ENCODE results near the gene CFAP141. TPM values are rescaled to one million over a fixed set of nuclear protein-coding genes. Genes with fewer than 3 reads are reported as not detected.
A peak's percentile ranks its signal among the peaks of the same experiment; 100 is the strongest.

Gene CFAP141
- total and polyA plus RNA-seq, 4 donors, result not detected

GRCh38 chr1:154219541-154219940, 13.4 kb upstream of the CFAP141 start:
- peak overlapping the region; percentile 98 to 99 for H3K27ac ChIP-seq (ENCODE audit: low read depth in 1 of 2, low read length in 2 of 2)
- no peaks in the 10 kb centered on the region for H3K9me3 ChIP-seq (ENCODE audit: control insufficient read depth in 4 of 4, low read length in 3 of 4)
- TF ChIP-seq RAD21 (IDR thresholded peaks at IDR 0.05), result no peak
- peak; percentile 47 for TF ChIP-seq REST (IDR thresholded peaks at IDR 0.05)
- TF ChIP-seq HNF4A (conservative IDR thresholded peaks at IDR 0.05), result peak; percentile 23 to 38
- TF ChIP-seq TAF1 (conservative IDR thresholded peaks at IDR 0.05), result peak; percentile 69
- TF ChIP-seq YY1 (IDR thresholded peaks at IDR 0.05), result no peak
- TF ChIP-seq GABPA (IDR thresholded peaks at IDR 0.05 in 1 of 2, conservative IDR thresholded peaks at IDR 0.05 in 1 of 2), result peak in 1 of 2 donors; percentile 15
- peak; percentile 1 for TF ChIP-seq SP1 (IDR thresholded peaks at IDR 0.05)
- no peak for TF ChIP-seq FOXA2 (IDR thresholded peaks at IDR 0.05)
- TF ChIP-seq, protein P1, sequence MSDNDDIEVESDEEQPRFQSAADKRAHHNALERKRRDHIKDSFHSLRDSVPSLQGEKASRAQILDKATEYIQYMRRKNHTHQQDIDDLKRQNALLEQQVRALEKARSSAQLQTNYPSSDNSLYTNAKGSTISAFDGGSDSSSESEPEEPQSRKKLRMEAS (IDR thresholded peaks at IDR 0.05), result peak; percentile 31
- peaks cover 4 to 39% (median 26%) of the 10 kb centered on the region in 4 donors for H3K4me1 ChIP-seq (ENCODE audit: control insufficient read depth in 4 of 4, insufficient read depth in 4 of 4, low read length in 3 of 4)
- no peaks in the 10 kb centered on the region for H3K27me3 ChIP-seq (ENCODE audit: control insufficient read depth in 4 of 4, insufficient read depth in 4 of 4, low read length in 3 of 4)
- H3K36me3 ChIP-seq (ENCODE audit: control insufficient read depth in 4 of 4, insufficient read depth in 3 of 4, low read depth in 1 of 4, low read length in 3 of 4), result peaks cover 2 to 4% (median 4%) of the 10 kb centered on the region in 4 donors
- no peak for DNase-seq (ENCODE audit: low spot score)
- H3K9ac ChIP-seq (ENCODE audit: low read depth in 1 of 2, low read length in 2 of 2), result peak overlapping the region; percentile 97 to 99
- peak overlapping the region; percentile 87 to 99 (median 87) for H3K4me3 ChIP-seq (ENCODE audit: low read depth in 1 of 3, low read length in 3 of 3)
- 8% methylated on average over 5 of the region's 5 CpGs for WGBS

DNA sequence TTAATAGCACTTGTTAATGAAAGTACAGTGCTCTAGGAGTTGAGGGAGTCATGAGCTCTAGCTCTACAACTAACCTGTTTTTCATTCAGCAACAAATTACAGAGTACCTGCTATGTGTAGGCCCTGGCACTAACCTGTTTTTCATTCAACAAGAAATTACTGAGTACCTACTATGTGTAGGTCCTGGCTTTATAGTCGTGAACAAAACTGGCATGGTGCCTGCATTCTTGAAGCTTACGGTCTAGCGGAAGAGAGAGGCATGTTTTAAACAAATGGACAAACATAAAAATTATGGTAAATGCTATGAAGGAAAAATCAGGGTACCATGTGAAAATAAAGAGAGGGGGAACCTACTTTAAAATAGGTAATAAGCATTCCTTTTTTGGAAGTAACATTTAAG, 12.4 kb upstream of the CFAP141 start:
- TF ChIP-seq REST (IDR thresholded peaks at IDR 0.05), result no peak
- H3K9ac ChIP-seq (ENCODE audit: low read depth in 1 of 2, low read length in 2 of 2), result no peak overlapping the region
- H3K36me3 ChIP-seq (ENCODE audit: control insufficient read depth in 4 of 4, insufficient read depth in 3 of 4, low read depth in 1 of 4, low read length in 3 of 4), result peaks cover 4 to 11% (median 8%) of the 10 kb centered on the region in 4 donors
- H3K4me1 ChIP-seq (ENCODE audit: control insufficient read depth in 4 of 4, insufficient read depth in 4 of 4, low read length in 3 of 4), result peaks cover 6 to 45% (median 26%) of the 10 kb centered on the region in 4 donors
- no peaks in the 10 kb centered on the region for H3K27me3 ChIP-seq (ENCODE audit: control insufficient read depth in 4 of 4, insufficient read depth in 4 of 4, low read length in 3 of 4)
- DNase-seq (ENCODE audit: low spot score), result no peak
- H3K4me3 ChIP-seq (ENCODE audit: low read depth in 1 of 3, low read length in 3 of 3), result peak overlapping the region in 1 of 3 donors; percentile 87
- WGBS, result 63% methylated on average over 3 of the region's 3 CpGs
- no peaks in the 10 kb centered on the region for H3K9me3 ChIP-seq (ENCODE audit: control insufficient read depth in 4 of 4, low read length in 3 of 4)
- no peak overlapping the region for H3K27ac ChIP-seq (ENCODE audit: low read depth in 1 of 2, low read length in 2 of 2)

- WGBS, result 96% methylated on average over 1 of the region's 1 CpG
- Histone ChIP-seq H3K9me3 (ENCODE audit: control insufficient read depth in 4 of 4, low read length in 3 of 4) (no peaks in the 10 kb centered on the region), H3K4me3 (ENCODE audit: low read depth in 1 of 3, low read length in 3 of 3) (no peak overlapping the region), H3K36me3 (ENCODE audit: control insufficient read depth in 4 of 4, insufficient read depth in 3 of 4, low read depth in 1 of 4, low read length in 3 of 4) (peaks cover 23 to 53% (median 44%) of the 10 kb centered on the region in 4 donors), H3K9ac (ENCODE audit: low read depth in 1 of 2, low read length in 2 of 2) (no peak overlapping the region), H3K27ac (ENCODE audit: low read depth in 1 of 2, low read length in 2 of 2) (no peak overlapping the region), H3K27me3 (ENCODE audit: control insufficient read depth in 4 of 4, insufficient read depth in 4 of 4, low read length in 3 of 4) (no peaks in the 10 kb centered on the region), H3K4me1 (ENCODE audit: control insufficient read depth in 4 of 4, insufficient read depth in 4 of 4, low read length in 3 of 4) (peaks cover 2 to 20% (median 5%) of the 10 kb centered on the region in 4 donors)
- no peak for DNase-seq (ENCODE audit: low spot score)
- TF ChIP-seq RXRA (IDR thresholded peaks at IDR 0.05), result no peak
- TF ChIP-seq HNF4G (IDR thresholded peaks at IDR 0.05), result no peak
- no peak for TF ChIP-seq EGR1 (IDR thresholded peaks at IDR 0.05; ENCODE audit: low read depth in 2 of 2)
- no peak for TF ChIP-seq REST (IDR thresholded peaks at IDR 0.05)
- TF ChIP-seq YY1 (IDR thresholded peaks at IDR 0.05), result no peak
- no peak for TF ChIP-seq JUND (IDR thresholded peaks at IDR 0.05)
- no peak for TF ChIP-seq FOXA1 (IDR thresholded peaks at IDR 0.05)
- no peak for TF ChIP-seq TAF1 (conservative IDR thresholded peaks at IDR 0.05)
- no peak for TF ChIP-seq CTCF (IDR thresholded peaks at IDR 0.05; ENCODE audit: low read depth, low read length, missing input control)
- no peak for TF ChIP-seq SP1 (IDR thresholded peaks at IDR 0.05)
These were observed 7.1 kb upstream of the CFAP141 start for GRCh38 chr1:154213274-154213673.
